Prostate gland (tissue), 2 donors: ENCODE data around the gene SIPA1L3.

ENCODE experiments used
- POLR2A ChIP-seq: fragments of 450-650 bp; IDR thresholded peaks from one replicate; pipeline ENCODE4 v1.6.1; 2016; ENCODE audit warnings: antibody characterized with exemption, mild to moderate bottlenecking
- TF ChIP-seq, protein P1 (sequence below), 4 experiments: fragments of 200-600 bp in 2 of 4; fragments of 450-650 bp in 2 of 4; sonication (generic) in 2 of 4; IDR thresholded peaks; 1 replicate in 3 of 4; 2 replicates in 1 of 4; pipeline ENCODE4 v1.5.1; 2016 to 2019; ENCODE audit warnings: antibody characterized with exemption in 4 of 4, mild to moderate bottlenecking in 2 of 4, moderate library complexity in 2 of 4

DNA sequence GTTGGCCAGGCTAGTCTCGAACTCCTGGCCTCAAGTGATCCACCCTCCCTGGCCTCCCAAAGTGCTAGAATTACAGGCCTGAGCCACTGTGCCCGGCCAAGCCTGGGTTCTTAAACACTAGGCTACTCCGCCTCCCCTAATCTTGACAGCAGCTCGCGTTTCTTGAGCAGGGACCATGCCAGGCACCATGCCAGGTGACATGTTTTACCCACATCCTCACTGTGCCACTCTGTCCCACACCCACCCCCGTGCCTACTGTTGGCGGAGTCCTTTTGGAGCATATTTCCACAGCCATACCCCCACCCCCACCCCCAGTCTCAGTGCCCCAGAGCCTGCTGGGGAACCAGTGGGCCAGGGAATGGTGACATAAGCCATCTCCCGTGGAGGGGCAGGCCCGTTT lies 218.2 kb downstream of the SIPA1L3 start:
- no peak for TF ChIP-seq POLR2A
- TF ChIP-seq, protein P1, sequence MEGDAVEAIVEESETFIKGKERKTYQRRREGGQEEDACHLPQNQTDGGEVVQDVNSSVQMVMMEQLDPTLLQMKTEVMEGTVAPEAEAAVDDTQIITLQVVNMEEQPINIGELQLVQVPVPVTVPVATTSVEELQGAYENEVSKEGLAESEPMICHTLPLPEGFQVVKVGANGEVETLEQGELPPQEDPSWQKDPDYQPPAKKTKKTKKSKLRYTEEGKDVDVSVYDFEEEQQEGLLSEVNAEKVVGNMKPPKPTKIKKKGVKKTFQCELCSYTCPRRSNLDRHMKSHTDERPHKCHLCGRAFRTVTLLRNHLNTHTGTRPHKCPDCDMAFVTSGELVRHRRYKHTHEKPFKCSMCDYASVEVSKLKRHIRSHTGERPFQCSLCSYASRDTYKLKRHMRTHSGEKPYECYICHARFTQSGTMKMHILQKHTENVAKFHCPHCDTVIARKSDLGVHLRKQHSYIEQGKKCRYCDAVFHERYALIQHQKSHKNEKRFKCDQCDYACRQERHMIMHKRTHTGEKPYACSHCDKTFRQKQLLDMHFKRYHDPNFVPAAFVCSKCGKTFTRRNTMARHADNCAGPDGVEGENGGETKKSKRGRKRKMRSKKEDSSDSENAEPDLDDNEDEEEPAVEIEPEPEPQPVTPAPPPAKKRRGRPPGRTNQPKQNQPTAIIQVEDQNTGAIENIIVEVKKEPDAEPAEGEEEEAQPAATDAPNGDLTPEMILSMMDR (IDR thresholded peaks at IDR 0.05), result no peak
